PC-3 (cell line): ENCODE results near the gene GRIA1. TPM values are rescaled to one million over a fixed set of nuclear protein-coding genes. Genes with fewer than 3 reads are reported as not detected.

Experiments used
- ATAC-seq: fragments of 200-7000 bp; cut with Tn5 transposase; 2 replicates; pipeline ENCODE4 v1.9.1; 2020; ENCODE audit warnings: mild to moderate bottlenecking, moderate library complexity
- BruUV-seq: library from RNA; stranded (reverse); fragments of 400-500 nt; replicated peaks from 2 replicates; lab custom pipeline; 2021; lab: Mats Ljungman, UMichigan
- CTCF ChIA-PET: fragments of 300-600 bp; sonication (Branson Sonifier 250); formaldehyde crosslinking; loops from one replicate; lab custom pipeline; 2022; ENCODE audit warnings: antibody characterized with exemption; lab: Charles Lee
- POLR2A ChIA-PET: fragments of 300-600 bp; sonication (Branson Sonifier 250); formaldehyde crosslinking; loops from one replicate; lab custom pipeline; 2022; ENCODE audit warnings: antibody characterized with exemption; ENCODE audit not compliant: unreplicated experiment; lab: Charles Lee
- DNase-seq: peaks from one replicate; pipeline ENCODE4 v3.0.0-alpha.2; 2015
- H2AFZ ChIP-seq: fragments of 300-600 bp; sonication (generic); 2 replicates; pipeline ENCODE4 v1.6.0; 2016; ENCODE audit warnings: antibody characterized with exemption, low read length
- H3F3A ChIP-seq: fragments of 300-600 bp; sonication (generic); one replicate; pipeline ENCODE4 v1.6.0; 2017; ENCODE audit warnings: antibody characterized with exemption, low read length, control low read depth, mild to moderate bottlenecking; ENCODE audit not compliant: unreplicated experiment
- H3K27ac ChIP-seq: fragments of 300-600 bp; sonication (generic); 2 replicates; pipeline ENCODE4 v1.5.1; 2016; ENCODE audit warnings: mild to moderate bottlenecking, low read length
- H3K27me3 ChIP-seq: fragments of 300-600 bp; sonication (generic); 2 replicates; pipeline ENCODE4 v1.6.1; 2016; ENCODE audit warnings: low read length, mixed read lengths
- H3K36me3 ChIP-seq: fragments of 300-600 bp; sonication (generic); 2 replicates; pipeline ENCODE4 v1.6.1; 2016; ENCODE audit warnings: low read depth, mixed run types, low read length, mixed read lengths
- H3K4me1 ChIP-seq: fragments of 300-600 bp; sonication (generic); 2 replicates; pipeline ENCODE4 v1.5.1; 2016; ENCODE audit warnings: low read length; ENCODE audit not compliant: insufficient read depth
- H3K4me2 ChIP-seq: fragments of 300-600 bp; sonication (generic); 2 replicates; pipeline ENCODE4 v1.6.0; 2016; ENCODE audit warnings: low read length
- H3K4me3 ChIP-seq: fragments of 300-600 bp; sonication (generic); 2 replicates; pipeline ENCODE4 v1.5.1; 2016; ENCODE audit warnings: mild to moderate bottlenecking, low read length, mixed read lengths
- H3K79me2 ChIP-seq: fragments of 300-600 bp; sonication (generic); 2 replicates; pipeline ENCODE4 v1.6.1; 2017; ENCODE audit warnings: low read length, mixed read lengths
- H3K9ac ChIP-seq: fragments of 300-600 bp; sonication (generic); 2 replicates; pipeline ENCODE4 v1.6.0; 2016; ENCODE audit warnings: mild to moderate bottlenecking, low read length
- H3K9me2 ChIP-seq: fragments of 300-600 bp; sonication (generic); replicated peaks from 2 replicates; pipeline ENCODE4 v1.6.1; 2016; ENCODE audit warnings: mixed run types, low read length, mixed read lengths
- H3K9me3 ChIP-seq: fragments of 300-600 bp; sonication (generic); 2 replicates; pipeline ENCODE4 v1.6.1; 2016; ENCODE audit warnings: low read length, mixed read lengths
- H4K20me1 ChIP-seq: fragments of 300-600 bp; sonication (generic); 2 replicates; pipeline ENCODE4 v1.6.1; 2016; ENCODE audit warnings: low read length, mixed read lengths
- EZH2 ChIP-seq: fragments of 300-600 bp; sonication (generic); IDR thresholded peaks from one replicate; pipeline ENCODE4 v1.6.1; 2017; ENCODE audit warnings: antibody characterized with exemption, mild to moderate bottlenecking, low read length; ENCODE audit not compliant: unreplicated experiment
- EZH2phosphoT487 ChIP-seq: fragments of 300-600 bp; sonication (generic); IDR thresholded peaks from 2 replicates; pipeline ENCODE4 v1.6.1; 2018; ENCODE audit warnings: mild to moderate bottlenecking, antibody characterized with exemption, low read length, borderline replicate concordance
- intact Hi-C: fragments of 100-400 bp; cut with micrococcal nuclease; formaldehyde crosslinking; loops from 2 replicates; pipeline ENCODE4 v1.9.0; 2023
- total RNA-seq: library from RNA; depleted of rRNA; stranded (reverse); fragments of >200 nt; gene quantifications from 2 replicates; pipeline ENCODE4 v1.2.3, GENCODE V29; 2014
- TF ChIP-seq, protein P1 (sequence below): fragments of 300-600 bp; sonication (generic); conservative IDR thresholded peaks from 2 replicates; pipeline ENCODE4 v1.5.1; 2017; ENCODE audit warnings: antibody characterized with exemption, low read depth, mild to moderate bottlenecking, low read length

Gene GRIA1
- total RNA-seq, 1 experiment from 2014 or later: not detected

- Histone ChIP-seq H3F3A (no peaks in the 10 kb centered on the region), H3K9me2 (no peaks in the 10 kb centered on the region), H2AFZ (no peak overlapping the region), H3K79me2 (no peaks in the 10 kb centered on the region), H4K20me1 (no peaks in the 10 kb centered on the region), H3K9me3 (no peaks in the 10 kb centered on the region), H3K4me3 (no peak overlapping the region), H3K27me3 (no peaks in the 10 kb centered on the region), H3K36me3 (no peaks in the 10 kb centered on the region), H3K27ac (no peak overlapping the region), H3K4me1 (no peaks in the 10 kb centered on the region), H3K4me2 (no peak overlapping the region), H3K9ac (no peak overlapping the region)
- TF ChIP-seq EZH2phosphoT487 (no peak), EZH2 (no peak)
- TF ChIP-seq, protein P1, sequence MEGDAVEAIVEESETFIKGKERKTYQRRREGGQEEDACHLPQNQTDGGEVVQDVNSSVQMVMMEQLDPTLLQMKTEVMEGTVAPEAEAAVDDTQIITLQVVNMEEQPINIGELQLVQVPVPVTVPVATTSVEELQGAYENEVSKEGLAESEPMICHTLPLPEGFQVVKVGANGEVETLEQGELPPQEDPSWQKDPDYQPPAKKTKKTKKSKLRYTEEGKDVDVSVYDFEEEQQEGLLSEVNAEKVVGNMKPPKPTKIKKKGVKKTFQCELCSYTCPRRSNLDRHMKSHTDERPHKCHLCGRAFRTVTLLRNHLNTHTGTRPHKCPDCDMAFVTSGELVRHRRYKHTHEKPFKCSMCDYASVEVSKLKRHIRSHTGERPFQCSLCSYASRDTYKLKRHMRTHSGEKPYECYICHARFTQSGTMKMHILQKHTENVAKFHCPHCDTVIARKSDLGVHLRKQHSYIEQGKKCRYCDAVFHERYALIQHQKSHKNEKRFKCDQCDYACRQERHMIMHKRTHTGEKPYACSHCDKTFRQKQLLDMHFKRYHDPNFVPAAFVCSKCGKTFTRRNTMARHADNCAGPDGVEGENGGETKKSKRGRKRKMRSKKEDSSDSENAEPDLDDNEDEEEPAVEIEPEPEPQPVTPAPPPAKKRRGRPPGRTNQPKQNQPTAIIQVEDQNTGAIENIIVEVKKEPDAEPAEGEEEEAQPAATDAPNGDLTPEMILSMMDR: no peak
- CTCF ChIA-PET: no interaction called here
- no peak for DNase-seq
- no peak for ATAC-seq
- POLR2A ChIA-PET: no interaction called here
- intact Hi-C loops: no loop called here
- no TSS peak for BruUV-seq
Observed at GRCh38 chr5:153798830-153799229, 308.4 kb downstream of the GRIA1 start.

- no TSS peak for BruUV-seq
- no peak overlapping the region for H3K4me3 ChIP-seq
- TF ChIP-seq EZH2: no peak
- TF ChIP-seq, protein P1: no peak
- H3K4me2 ChIP-seq: no peak overlapping the region
- H3K9me3 ChIP-seq: no peaks in the 10 kb centered on the region
- CTCF ChIA-PET: no interaction called here
- no peaks in the 10 kb centered on the region for H3K9me2 ChIP-seq
- no peaks in the 10 kb centered on the region for H3K4me1 ChIP-seq
- H3K36me3 ChIP-seq: no peaks in the 10 kb centered on the region
- H3K9ac ChIP-seq: no peak overlapping the region
- POLR2A ChIA-PET: no interaction called here
- DNase-seq: no peak
- no peak for ATAC-seq
- no peaks in the 10 kb centered on the region for H4K20me1 ChIP-seq
- H3F3A ChIP-seq: no peaks in the 10 kb centered on the region
- H3K79me2 ChIP-seq: no peaks in the 10 kb centered on the region
- no peak overlapping the region for H2AFZ ChIP-seq
- intact Hi-C loops: no loop called here
- no peak overlapping the region for H3K27ac ChIP-seq
- no peaks in the 10 kb centered on the region for H3K27me3 ChIP-seq
Observed at GRCh38 chr5:153799466-153799865, 309.0 kb downstream of the GRIA1 start.

DNA sequence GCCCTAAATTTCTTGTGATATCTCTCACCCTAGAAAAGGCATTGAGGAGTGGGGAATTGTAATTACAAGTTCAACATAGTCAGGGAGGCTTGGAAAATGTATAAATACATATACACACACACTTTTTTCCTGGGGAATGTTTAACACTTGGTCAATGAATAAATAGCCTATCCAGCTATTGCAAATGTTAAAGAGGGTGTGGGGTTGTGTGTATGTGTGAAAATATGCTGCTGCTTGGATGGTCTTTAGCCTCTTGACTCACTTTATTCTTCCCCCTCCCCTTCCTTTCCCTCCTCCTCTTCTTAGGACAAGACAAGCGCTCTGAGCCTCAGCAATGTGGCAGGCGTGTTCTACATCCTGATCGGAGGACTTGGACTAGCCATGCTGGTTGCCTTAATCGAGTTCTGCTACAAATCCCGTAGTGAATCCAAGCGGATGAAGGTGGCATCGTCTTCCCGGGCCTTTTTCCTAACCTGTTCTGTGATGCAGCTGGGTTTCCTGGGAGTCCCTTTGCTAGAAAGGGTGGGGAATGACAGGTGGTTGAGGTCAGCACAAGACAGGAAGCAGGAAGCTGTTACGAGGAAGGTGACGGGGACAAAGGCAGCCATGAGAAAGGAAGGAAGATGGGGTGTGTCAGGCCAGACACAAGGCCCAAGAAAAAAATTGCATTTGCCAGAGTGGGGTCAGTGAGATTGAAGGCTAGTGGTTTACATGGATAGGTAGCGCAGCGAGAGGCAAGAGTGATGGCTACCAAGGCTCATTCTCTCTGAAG, 311.8 kb downstream of the GRIA1 start:
- no peaks in the 10 kb centered on the region for H3F3A ChIP-seq
- H3K36me3 ChIP-seq: no peaks in the 10 kb centered on the region
- H3K4me2 ChIP-seq: no peak overlapping the region
- POLR2A ChIA-PET: no interaction called here
- H2AFZ ChIP-seq: no peak overlapping the region
- H4K20me1 ChIP-seq: no peaks in the 10 kb centered on the region
- no peak overlapping the region for H3K9ac ChIP-seq
- intact Hi-C loops: no loop called here
- no peak for ATAC-seq
- H3K27ac ChIP-seq: no peak overlapping the region
- H3K9me3 ChIP-seq: no peaks in the 10 kb centered on the region
- CTCF ChIA-PET: no interaction called here
- no peak overlapping the region for H3K4me3 ChIP-seq
- H3K9me2 ChIP-seq: no peaks in the 10 kb centered on the region
- no TSS peak for BruUV-seq
- H3K4me1 ChIP-seq: no peaks in the 10 kb centered on the region
- no peak for DNase-seq
- no peaks in the 10 kb centered on the region for H3K79me2 ChIP-seq
- no peak for TF ChIP-seq EZH2phosphoT487
- no peak for TF ChIP-seq EZH2
- TF ChIP-seq, protein P1: no peak
- no peaks in the 10 kb centered on the region for H3K27me3 ChIP-seq
